DND-41 (cell line): ENCODE data around the gene ERI2.

Source experiments
- ATAC-seq: fragments of 200-7000 bp; cut with Tn5 transposase; 3 replicates; pipeline ENCODE4 v1.9.1; 2021; ENCODE audit warnings: low read depth; ENCODE audit not compliant: insufficient read depth
- DNase-seq: peaks from one replicate; pipeline ENCODE4 v3.0.0-alpha.2; 2020
- H2AFZ ChIP-seq: 2 replicates; pipeline ENCODE4 v1.6.0; 2012; ENCODE audit warnings: low read depth, low read length
- H3K27ac ChIP-seq: 2 replicates; pipeline ENCODE4 v1.5.1; 2012; ENCODE audit warnings: low read length, inconsistent platforms
- H3K27me3 ChIP-seq: fragments of 200-600 bp; sonication (generic); 2 replicates; pipeline ENCODE4 v1.6.0; 2012; ENCODE audit warnings: low read length, mild to moderate bottlenecking, inconsistent platforms; ENCODE audit not compliant: insufficient read depth, poor library complexity
- H3K36me3 ChIP-seq: 2 replicates; pipeline ENCODE4 v1.5.1; 2012; ENCODE audit warnings: low read length, inconsistent platforms; ENCODE audit not compliant: insufficient read depth
- H3K4me1 ChIP-seq: 2 replicates; pipeline ENCODE4 v1.5.1; 2012; ENCODE audit warnings: mild to moderate bottlenecking, low read length; ENCODE audit not compliant: insufficient read depth
- H3K4me2 ChIP-seq: 2 replicates; pipeline ENCODE4 v1.6.0; 2012; ENCODE audit warnings: mild to moderate bottlenecking, moderate library complexity, low read length, inconsistent platforms; ENCODE audit not compliant: insufficient read depth
- H3K4me3 ChIP-seq, 2 experiments: fragments of 200-600 bp in 1 of 2; shearing (Covaris generic) in 1 of 2; 2 replicates each; pipeline ENCODE4 v1.5.1; 2012 to 2016; ENCODE audit warnings: inconsistent platforms in 2 of 2, low read length in 2 of 2, mild to moderate bottlenecking in 2 of 2, low read depth in 1 of 2, moderate library complexity in 1 of 2
- H3K79me2 ChIP-seq: 2 replicates; pipeline ENCODE4 v1.6.0; 2012; ENCODE audit warnings: low read length, inconsistent platforms; ENCODE audit not compliant: insufficient read depth
- H3K9ac ChIP-seq: 2 replicates; pipeline ENCODE4 v1.6.0; 2012; ENCODE audit warnings: low read depth, mild to moderate bottlenecking, inconsistent platforms, low read length, moderate library complexity
- H3K9me3 ChIP-seq: 2 replicates; pipeline ENCODE4 v1.5.1; 2012; ENCODE audit warnings: low read length, moderate library complexity, mild to moderate bottlenecking, inconsistent platforms; ENCODE audit not compliant: insufficient read depth, severe bottlenecking
- H4K20me1 ChIP-seq: 2 replicates; pipeline ENCODE4 v1.6.0; 2012; ENCODE audit warnings: low read length; ENCODE audit not compliant: insufficient read depth
- EZH2 ChIP-seq: IDR thresholded peaks from 3 replicates; pipeline ENCODE4 v1.6.1; 2012; ENCODE audit warnings: borderline replicate concordance, low read depth, mild to moderate bottlenecking, moderate library complexity, low read length, inconsistent platforms; ENCODE audit not compliant: severe bottlenecking
- TF ChIP-seq, protein P1 (sequence below): IDR thresholded peaks from 2 replicates; pipeline ENCODE4 v1.5.1; 2012; ENCODE audit warnings: borderline replicate concordance, low read length, moderate library complexity, mild to moderate bottlenecking; ENCODE audit not compliant: poor library complexity, severe bottlenecking; ENCODE audit errors: extremely low read depth

The ERI2 gene

DNA sequence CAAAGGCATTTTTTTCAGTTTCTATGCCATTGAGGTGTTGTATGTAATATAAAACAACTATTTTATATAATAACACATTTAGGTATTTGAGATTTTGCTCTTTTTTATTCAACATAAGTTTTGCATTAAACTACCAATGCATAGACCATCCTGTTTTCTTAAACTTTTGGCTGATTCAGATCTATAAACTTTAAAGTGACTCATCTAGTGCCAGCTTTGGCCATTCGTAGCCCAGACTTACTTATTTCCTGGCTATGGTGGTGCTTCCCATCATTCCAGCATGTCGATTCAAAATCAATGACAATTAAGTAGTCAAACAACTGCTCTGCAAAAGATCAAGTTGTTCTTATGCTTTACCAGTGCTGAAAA is 3.1 kb downstream of the ERI2 start:
- Histone ChIP-seq H3K27me3 (peaks cover 10% of the 10 kb centered on the region), H3K27ac (no peak overlapping the region), H3K4me3 (no peak overlapping the region), H3K36me3 (peaks cover 13% of the 10 kb centered on the region), H3K9ac (no peak overlapping the region), H3K79me2 (peaks cover 16% of the 10 kb centered on the region), H2AFZ (no peak overlapping the region), H3K9me3 (no peaks in the 10 kb centered on the region), H3K4me2 (no peak overlapping the region; the same call in 1 of the 2 replicates), H4K20me1 (no peaks in the 10 kb centered on the region), H3K4me1 (peaks cover 26% of the 10 kb centered on the region)
- DNase-seq (no peak), ATAC-seq (no peak)
- no peak for TF ChIP-seq EZH2
- TF ChIP-seq, protein P1, sequence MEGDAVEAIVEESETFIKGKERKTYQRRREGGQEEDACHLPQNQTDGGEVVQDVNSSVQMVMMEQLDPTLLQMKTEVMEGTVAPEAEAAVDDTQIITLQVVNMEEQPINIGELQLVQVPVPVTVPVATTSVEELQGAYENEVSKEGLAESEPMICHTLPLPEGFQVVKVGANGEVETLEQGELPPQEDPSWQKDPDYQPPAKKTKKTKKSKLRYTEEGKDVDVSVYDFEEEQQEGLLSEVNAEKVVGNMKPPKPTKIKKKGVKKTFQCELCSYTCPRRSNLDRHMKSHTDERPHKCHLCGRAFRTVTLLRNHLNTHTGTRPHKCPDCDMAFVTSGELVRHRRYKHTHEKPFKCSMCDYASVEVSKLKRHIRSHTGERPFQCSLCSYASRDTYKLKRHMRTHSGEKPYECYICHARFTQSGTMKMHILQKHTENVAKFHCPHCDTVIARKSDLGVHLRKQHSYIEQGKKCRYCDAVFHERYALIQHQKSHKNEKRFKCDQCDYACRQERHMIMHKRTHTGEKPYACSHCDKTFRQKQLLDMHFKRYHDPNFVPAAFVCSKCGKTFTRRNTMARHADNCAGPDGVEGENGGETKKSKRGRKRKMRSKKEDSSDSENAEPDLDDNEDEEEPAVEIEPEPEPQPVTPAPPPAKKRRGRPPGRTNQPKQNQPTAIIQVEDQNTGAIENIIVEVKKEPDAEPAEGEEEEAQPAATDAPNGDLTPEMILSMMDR: no peak

DNA sequence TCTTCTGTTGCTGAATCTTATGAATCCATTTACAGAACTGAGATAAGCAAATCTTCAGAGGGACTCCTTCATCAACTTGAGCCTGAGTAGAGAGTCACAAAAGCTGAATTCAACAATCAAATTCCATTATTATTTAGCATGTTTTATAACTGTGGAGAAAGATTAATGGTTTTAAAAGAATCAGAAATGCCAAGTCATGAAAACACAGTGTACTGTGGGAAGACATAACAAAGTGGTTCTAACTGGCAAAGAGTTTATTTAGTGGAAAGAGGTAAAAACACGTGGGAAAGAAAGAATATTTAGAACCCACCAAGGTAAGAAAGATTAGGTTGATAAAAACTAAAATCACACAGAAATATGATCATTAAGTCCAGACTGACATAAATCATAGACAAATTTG is 5.0 kb downstream of the ERI2 start:
- ATAC-seq (no peak), DNase-seq (no peak)
- H3K79me2 ChIP-seq: no peaks in the 10 kb centered on the region
- H3K4me2 ChIP-seq: no peak overlapping the region
- no peaks in the 10 kb centered on the region for H3K9me3 ChIP-seq
- H3K4me1 ChIP-seq: peaks cover 15% of the 10 kb centered on the region
- H3K36me3 ChIP-seq: peaks cover 20% of the 10 kb centered on the region; the same call in 1 of the 2 replicates
- H3K4me3 ChIP-seq: no peak overlapping the region
- no peak overlapping the region for H3K9ac ChIP-seq
- H3K27me3 ChIP-seq: no peaks in the 10 kb centered on the region
- no peak overlapping the region for H2AFZ ChIP-seq
- H4K20me1 ChIP-seq: no peaks in the 10 kb centered on the region
- H3K27ac ChIP-seq: no peak overlapping the region
- TF ChIP-seq EZH2: no peak
- TF ChIP-seq, protein P1: no peak

DNA sequence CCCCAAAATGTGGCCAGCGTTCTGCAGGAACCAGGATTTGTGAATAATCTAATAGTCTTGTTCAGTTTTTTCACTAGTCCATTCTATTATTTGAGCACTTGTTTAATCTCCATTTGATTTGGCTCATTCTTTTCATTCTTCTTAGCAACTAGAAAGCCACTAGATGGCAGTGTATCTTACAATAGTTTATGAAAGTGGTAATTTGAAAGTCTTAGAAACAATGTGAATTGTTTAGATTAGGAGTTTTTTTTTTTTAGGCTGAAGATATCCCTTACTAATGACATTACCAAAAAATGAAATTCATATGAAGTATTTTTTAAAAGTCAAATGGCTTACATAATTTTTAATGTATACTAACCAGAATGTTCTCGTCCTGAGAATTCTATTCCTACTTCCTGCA is 6.7 kb downstream of the ERI2 start:
- Histone ChIP-seq H3K9me3 (no peaks in the 10 kb centered on the region), H3K9ac (no peak overlapping the region), H3K27me3 (no peaks in the 10 kb centered on the region), H3K27ac (no peak overlapping the region), H3K4me1 (no peaks in the 10 kb centered on the region), H3K36me3 (peaks cover 23% of the 10 kb centered on the region; the same call in 1 of the 2 replicates), H4K20me1 (no peaks in the 10 kb centered on the region), H3K4me3 (no peak overlapping the region), H2AFZ (no peak overlapping the region), H3K79me2 (no peaks in the 10 kb centered on the region), H3K4me2 (no peak overlapping the region)
- no peak for TF ChIP-seq EZH2
- TF ChIP-seq, protein P1: peak; percentile 75
- DNase-seq (no peak), ATAC-seq (no peak)

DNA sequence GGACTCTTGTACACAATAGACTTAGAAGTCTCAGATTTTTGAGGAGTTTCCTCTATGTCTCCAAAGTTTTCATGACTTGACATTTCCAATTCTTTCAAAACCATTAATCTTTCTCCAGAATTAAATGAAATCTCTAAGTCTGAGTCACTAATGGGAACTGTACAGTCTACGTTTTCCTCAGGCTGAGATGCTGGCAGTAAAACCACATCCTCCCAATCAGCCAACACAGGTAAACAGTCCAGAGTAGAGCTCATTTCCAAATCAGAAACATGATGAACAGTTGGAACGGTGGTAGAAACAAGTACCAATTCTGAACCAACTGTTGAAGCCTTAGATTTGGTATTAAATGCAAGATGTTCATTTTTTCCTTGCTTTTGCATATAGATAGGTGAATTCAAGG is 7.9 kb downstream of the ERI2 start:
- Histone ChIP-seq H3K4me1 (no peaks in the 10 kb centered on the region), H3K36me3 (peaks cover 23% of the 10 kb centered on the region; the same call in 1 of the 2 replicates), H3K9me3 (no peaks in the 10 kb centered on the region), H4K20me1 (no peaks in the 10 kb centered on the region), H3K4me3 (no peak overlapping the region), H3K4me2 (no peak overlapping the region), H3K27ac (no peak overlapping the region), H3K9ac (no peak overlapping the region), H2AFZ (no peak overlapping the region), H3K79me2 (no peaks in the 10 kb centered on the region), H3K27me3 (no peaks in the 10 kb centered on the region)
- TF ChIP-seq EZH2: no peak
- TF ChIP-seq, protein P1: no peak
- DNase-seq (no peak), ATAC-seq (0 out of 3 replicates have a peak, but pooled peaks have one; percentile 37)
